GM12878 (cell line): ENCODE data around the gene ZSWIM3. TPM values are rescaled to one million over a fixed set of nuclear protein-coding genes. Genes with fewer than 3 reads are reported as not detected.

Experiments
- BACH1 ChIP-seq: fragments of 450-650 bp; IDR thresholded peaks from 2 replicates; pipeline ENCODE4 v1.6.1; 2017; ENCODE audit warnings: mild to moderate bottlenecking, borderline replicate concordance
- BCL3 ChIP-seq: IDR thresholded peaks from 2 replicates; pipeline ENCODE4 v1.6.1; 2011; ENCODE audit warnings: borderline replicate concordance, low read depth, mild to moderate bottlenecking, moderate library complexity, low read length; ENCODE audit not compliant: insufficient read depth, poor library complexity, severe bottlenecking
- CHD4 ChIP-seq: fragments of 200-600 bp; sonication (generic); IDR thresholded peaks from 2 replicates; pipeline ENCODE4 v1.6.1; 2016; ENCODE audit warnings: mild to moderate bottlenecking
- HSF1 ChIP-seq: fragments of 150-350 bp; IDR thresholded peaks from 2 replicates; pipeline ENCODE4 v1.6.1; 2014; ENCODE audit warnings: mild to moderate bottlenecking, low read depth, low read length
- IKZF1 ChIP-seq: fragments of 450-650 bp; conservative IDR thresholded peaks from 2 replicates; pipeline ENCODE4 v1.6.1; 2017; ENCODE audit warnings: antibody characterized with exemption, mild to moderate bottlenecking
- IKZF2 ChIP-seq, 2 experiments: fragments of 450-650 bp; IDR thresholded peaks; 2 replicates each; pipeline ENCODE4 v1.6.1; 2017; ENCODE audit warnings: mild to moderate bottlenecking in 2 of 2, moderate library complexity in 2 of 2
- IRF5 ChIP-seq: fragments of 450-650 bp; IDR thresholded peaks from 2 replicates; pipeline ENCODE4 v1.6.1; 2017; ENCODE audit warnings: borderline replicate concordance
- MYC ChIP-seq: IDR thresholded peaks from 2 replicates; pipeline ENCODE4 v1.6.1; 2011; ENCODE audit warnings: mild to moderate bottlenecking, low read length, moderate library complexity, inconsistent platforms; ENCODE audit not compliant: insufficient read depth, insufficient replicate concordance, insufficient read length, severe bottlenecking
- PBX3 ChIP-seq: IDR thresholded peaks from 2 replicates; pipeline ENCODE4 v1.6.1; 2011; ENCODE audit warnings: mild to moderate bottlenecking, low read depth, low read length, moderate library complexity; ENCODE audit not compliant: insufficient replicate concordance
- POLR2A ChIP-seq: IDR thresholded peaks from 2 replicates; pipeline ENCODE4 v1.6.1; 2011; ENCODE audit warnings: low read depth, mild to moderate bottlenecking, low read length
- POLR2AphosphoS2 ChIP-seq: IDR thresholded peaks from 2 replicates; pipeline ENCODE4 v1.6.1; 2011; ENCODE audit warnings: low read depth, mild to moderate bottlenecking, low read length, improper control_type of control experiment, moderate library complexity
- POLR2AphosphoS5 ChIP-seq: IDR thresholded peaks from 2 replicates; pipeline ENCODE4 v1.6.1; 2011; ENCODE audit warnings: mild to moderate bottlenecking, low read length, inconsistent platforms
- SIN3A ChIP-seq: IDR thresholded peaks from 2 replicates; pipeline ENCODE4 v1.6.1; 2012; ENCODE audit warnings: low read depth, low read length, improper control_type of control experiment
- SMARCA5 ChIP-seq: fragments of 450-650 bp; IDR thresholded peaks from 2 replicates; pipeline ENCODE4 v1.6.1; 2017; ENCODE audit warnings: mild to moderate bottlenecking
- SREBF2 ChIP-seq: IDR thresholded peaks from 2 replicates; pipeline ENCODE4 v1.6.1; 2012; ENCODE audit warnings: mild to moderate bottlenecking, low read length
- TCF12 ChIP-seq: IDR thresholded peaks from 2 replicates; pipeline ENCODE4 v1.6.1; 2011; ENCODE audit warnings: low read depth, mild to moderate bottlenecking, low read length
- WRNIP1 ChIP-seq: IDR thresholded peaks from 2 replicates; pipeline ENCODE4 v1.6.1; 2011; ENCODE audit warnings: low read depth, low read length, improper control_type of control experiment, borderline replicate concordance
- YY1 ChIP-seq: IDR thresholded peaks from 2 replicates; pipeline ENCODE4 v1.6.1; 2011; ENCODE audit warnings: low read depth, mild to moderate bottlenecking, low read length
- ZBED1 ChIP-seq: IDR thresholded peaks from 2 replicates; pipeline ENCODE4 v1.6.1; 2016; ENCODE audit warnings: borderline replicate concordance
- ZBTB40 ChIP-seq: fragments of 450-650 bp; IDR thresholded peaks from 2 replicates; pipeline ENCODE4 v1.6.1; 2016; ENCODE audit warnings: mild to moderate bottlenecking, moderate library complexity, borderline replicate concordance
- ZNF217 ChIP-seq: fragments of 450-650 bp; IDR thresholded peaks from 2 replicates; pipeline ENCODE4 v1.6.1; 2017; ENCODE audit warnings: antibody characterized with exemption, mild to moderate bottlenecking
- polyA plus RNA-seq, 11 experiments: library from polyadenylated mRNA; depleted of rRNA in 4 of 11; unstranded in 6 of 11; stranded (reverse) in 5 of 11; fragments of >200 nt; fragmentation: Nextera tagmentation in 4 of 11; fragmentation: Illumina TruSeq in 1 of 11; extraction: Ambion mirVana in 4 of 11; extraction: Trizol in 1 of 11; gene quantifications; 1 replicate in 1 of 11; 2 replicates in 10 of 11; pipeline versions ENCODE4 v1.2.1 to v1.2.3, GENCODE V29; 2011 to 2016; ENCODE audit warnings: inconsistent platforms in 2 of 11, missing spikeins in 2 of 11, low read depth in 1 of 11
- total RNA-seq, 4 experiments: library from RNA; depleted of rRNA in 3 of 4; stranded (reverse); fragments of >200 nt in 3 of 4; fragmentation: Illumina TruSeq in 1 of 4; extraction: Trizol in 1 of 4; gene quantifications; 2 replicates each; pipeline versions ENCODE4 v1.2.1 to v1.2.3, GENCODE V29; 2013 to 2021

ZSWIM3 gene
- total and polyA plus RNA-seq, 10 of the 15 experiments (the other 5 are each of a cell fraction or from before 2014, with no cell fraction given) = 1.6 to 5.1 (median 4.2) TPM

- TF ChIP-seq IKZF1 (peak; percentile 57; the same call in 1 of the 2 replicates), MYC (peak; percentile 43), POLR2A (peak; percentile 88), POLR2AphosphoS5 (peak; percentile 74), IKZF2 (IDR thresholded peaks at IDR 0.05) (no peak; a peak in 2 of 4 replicates), SREBF2 (no peak), ZBED1 (no peak), POLR2AphosphoS2 (no peak), BCL3 (no peak), ZNF217 (no peak), IRF5 (no peak), TCF12 (no peak), YY1 (0 out of 2 replicates have a peak, but pooled peaks have one; percentile 15), WRNIP1 (no peak), PBX3 (peak; percentile 97), ZBTB40 (0 out of 2 replicates have a peak, but pooled peaks have one; percentile 21), SMARCA5 (no peak), SIN3A (peak; percentile 99), BACH1 (peak; percentile 32; the same call in 1 of the 2 replicates), CHD4 (no peak), HSF1 (no peak)
These were observed 45.0 kb upstream of the ZSWIM3 start, which contains the start of gene UBE2C (continued) for GRCh38 chr20:45812157-45813005.
